Measurements from ENCODE around the gene HS6ST3.
"Not testable (repeated sequence)": the region's sequence is repeated elsewhere in the genome, so short reads cannot be mapped to it uniquely, and the experiment has no call there.

DNA sequence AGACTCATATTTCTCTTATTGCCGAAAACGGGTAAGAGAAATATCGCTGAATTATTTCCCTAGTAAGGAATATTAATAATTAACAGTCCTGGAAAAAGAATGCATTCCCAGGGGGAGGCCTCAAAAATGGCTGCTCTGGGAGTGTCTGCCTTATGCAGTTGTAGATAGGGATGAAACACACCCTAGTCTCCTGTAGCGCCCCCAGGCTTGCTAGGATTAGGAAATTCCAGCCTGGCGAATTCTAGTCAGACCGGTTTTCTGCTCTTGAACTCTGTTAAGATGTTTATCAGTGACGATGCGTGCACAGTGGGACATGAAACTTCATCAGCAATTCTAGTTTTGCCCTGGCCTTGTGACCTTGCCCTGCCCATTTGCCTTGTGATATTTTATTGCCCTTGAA is 18.2 kb downstream of the HS6ST3 start:
- not testable (repeated sequence) for TF ChIP-seq POLR2A (IDR thresholded peaks at IDR 0.05); POLR2AphosphoS5 (IDR thresholded peaks at IDR 0.05); EP300 (IDR thresholded peaks at IDR 0.05; ENCODE audit: low read depth)
- TF ChIP-seq, protein P1, sequence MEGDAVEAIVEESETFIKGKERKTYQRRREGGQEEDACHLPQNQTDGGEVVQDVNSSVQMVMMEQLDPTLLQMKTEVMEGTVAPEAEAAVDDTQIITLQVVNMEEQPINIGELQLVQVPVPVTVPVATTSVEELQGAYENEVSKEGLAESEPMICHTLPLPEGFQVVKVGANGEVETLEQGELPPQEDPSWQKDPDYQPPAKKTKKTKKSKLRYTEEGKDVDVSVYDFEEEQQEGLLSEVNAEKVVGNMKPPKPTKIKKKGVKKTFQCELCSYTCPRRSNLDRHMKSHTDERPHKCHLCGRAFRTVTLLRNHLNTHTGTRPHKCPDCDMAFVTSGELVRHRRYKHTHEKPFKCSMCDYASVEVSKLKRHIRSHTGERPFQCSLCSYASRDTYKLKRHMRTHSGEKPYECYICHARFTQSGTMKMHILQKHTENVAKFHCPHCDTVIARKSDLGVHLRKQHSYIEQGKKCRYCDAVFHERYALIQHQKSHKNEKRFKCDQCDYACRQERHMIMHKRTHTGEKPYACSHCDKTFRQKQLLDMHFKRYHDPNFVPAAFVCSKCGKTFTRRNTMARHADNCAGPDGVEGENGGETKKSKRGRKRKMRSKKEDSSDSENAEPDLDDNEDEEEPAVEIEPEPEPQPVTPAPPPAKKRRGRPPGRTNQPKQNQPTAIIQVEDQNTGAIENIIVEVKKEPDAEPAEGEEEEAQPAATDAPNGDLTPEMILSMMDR (IDR thresholded peaks at IDR 0.05) = not testable (repeated sequence)

Measured in transverse colon (tissue), 4 donors.